ENCODE measurements around the gene RPL12.

- TF ChIP-seq EZH2 (IDR thresholded peaks at IDR 0.05; ENCODE audit: low read length, missing control alignments) (no peak), CTCF (conservative IDR thresholded peaks at IDR 0.05 in 1 of 2, IDR thresholded peaks at IDR 0.05 in 1 of 2; ENCODE audit: low read depth in 1 of 2, low read length in 2 of 2) (no peak)
Observed at GRCh38 chr9:127402401-127403090, 48.7 kb downstream of the RPL12 start.
